ENCODE measurements around the gene ADRA2C. TPM values are rescaled to one million over a fixed set of nuclear protein-coding genes. Genes with fewer than 3 reads are reported as not detected.
A peak's percentile ranks its signal among the peaks of the same experiment; 100 is the strongest.

Gene ADRA2C
- total RNA-seq, result 10 to 100 TPM in 1 of 2 donors, under 1 TPM in 1; 0.59 to 28.6 TPM

- Histone ChIP-seq H3K9me3 (no peaks in the 10 kb centered on the region), H3K4me3 (peak within 1 kb of the TSS; percentile 22 to 35), H3K4me1 (replicated peaks) (no peaks in the 10 kb centered on the region), H3K27me3 (replicated peaks; ENCODE audit: insufficient read depth) (peaks cover 6% of the 10 kb centered on the region), H3K36me3 (no peaks in the 10 kb centered on the region), H3K27ac (peak within 1 kb of the TSS; percentile 20 to 53)
- 2% methylated on average over 22 of the region's 131 CpGs for WGBS
- no peak for TF ChIP-seq POLR2A (IDR thresholded peaks at IDR 0.05)
- no peak for TF ChIP-seq POLR2AphosphoS5 (IDR thresholded peaks at IDR 0.05)
- TF ChIP-seq CTCF (IDR thresholded peaks at IDR 0.05), result no peak
- no peak for DNase-seq (ENCODE audit: low spot score)
- intact Hi-C loops (cut with DNase I), result no loop called here
These were observed at the start of gene ADRA2C for GRCh38 chr4:3766036-3766784. ADRA2C (plus strand) TSS chr4:3766385; CDS start chr4:3766607, 222 bp downstream.

- DNase-seq (ENCODE audit: low spot score), result no peak
- Histone ChIP-seq H3K4me1 (replicated peaks) (no peaks in the 10 kb centered on the region), H3K27me3 (replicated peaks; ENCODE audit: insufficient read depth) (no peaks in the 10 kb centered on the region), H3K36me3 (no peaks in the 10 kb centered on the region), H3K9me3 (no peaks in the 10 kb centered on the region), H3K4me3 (no peak overlapping the region), H3K27ac (no peak overlapping the region)
- no peak for TF ChIP-seq POLR2A (IDR thresholded peaks at IDR 0.05)
- TF ChIP-seq CTCF (IDR thresholded peaks at IDR 0.05), result no peak
- no peak for TF ChIP-seq POLR2AphosphoS5 (IDR thresholded peaks at IDR 0.05)
- WGBS, result 84% methylated on average over 10 of the region's 10 CpGs
- intact Hi-C loops (cut with DNase I), result no loop called here
These were observed 49.5 kb upstream of the ADRA2C start for GRCh38 chr4:3716631-3717235.

- no peaks in the 10 kb centered on the region for H3K27me3 ChIP-seq (replicated peaks; ENCODE audit: insufficient read depth)
- H3K36me3 ChIP-seq, result no peaks in the 10 kb centered on the region
- no peak overlapping the region for H3K4me3 ChIP-seq
- no peak overlapping the region for H3K27ac ChIP-seq
- WGBS, result 80% methylated on average over 5 of the region's 6 CpGs
- intact Hi-C loops (cut with DNase I), result no loop called here
- H3K4me1 ChIP-seq (replicated peaks), result no peaks in the 10 kb centered on the region
- no peaks in the 10 kb centered on the region for H3K9me3 ChIP-seq
- no peak for TF ChIP-seq POLR2AphosphoS5 (IDR thresholded peaks at IDR 0.05)
- TF ChIP-seq POLR2A (IDR thresholded peaks at IDR 0.05), result no peak
- no peak for TF ChIP-seq CTCF (IDR thresholded peaks at IDR 0.05)
- DNase-seq (ENCODE audit: low spot score), result no peak
These were observed 48.9 kb upstream of the ADRA2C start for GRCh38 chr4:3717241-3717640.

- TF ChIP-seq CTCF (IDR thresholded peaks at IDR 0.05), result no peak
- TF ChIP-seq POLR2AphosphoS5 (IDR thresholded peaks at IDR 0.05), result no peak
- TF ChIP-seq POLR2A (IDR thresholded peaks at IDR 0.05), result no peak
- H3K4me1 ChIP-seq (replicated peaks), result no peaks in the 10 kb centered on the region
- H3K27ac ChIP-seq, result no peak overlapping the region
- no peak overlapping the region for H3K4me3 ChIP-seq
- no peaks in the 10 kb centered on the region for H3K9me3 ChIP-seq
- no peaks in the 10 kb centered on the region for H3K27me3 ChIP-seq (replicated peaks; ENCODE audit: insufficient read depth)
- 77% methylated on average over 2 of the region's 2 CpGs for WGBS
- H3K36me3 ChIP-seq, result no peaks in the 10 kb centered on the region
- intact Hi-C loops (cut with DNase I), result no loop called here
- DNase-seq (ENCODE audit: low spot score), result no peak
These were observed 47.7 kb upstream of the ADRA2C start for GRCh38 chr4:3718462-3718861.

GRCh38 chr4:3719191-3719590, 47.0 kb upstream of the ADRA2C start:
- Histone ChIP-seq H3K27me3 (replicated peaks; ENCODE audit: insufficient read depth) (no peaks in the 10 kb centered on the region), H3K4me1 (replicated peaks) (no peaks in the 10 kb centered on the region), H3K9me3 (no peaks in the 10 kb centered on the region), H3K36me3 (no peaks in the 10 kb centered on the region), H3K4me3 (no peak overlapping the region), H3K27ac (no peak overlapping the region)
- intact Hi-C loops (cut with DNase I), result no loop called here
- DNase-seq (ENCODE audit: low spot score), result no peak
- WGBS, result 94% methylated on average over 7 of the region's 7 CpGs
- TF ChIP-seq POLR2A (IDR thresholded peaks at IDR 0.05) (no peak), POLR2AphosphoS5 (IDR thresholded peaks at IDR 0.05) (no peak), CTCF (IDR thresholded peaks at IDR 0.05) (no peak)
